IPS-NIHi7 (cell line): ENCODE data around the gene ASB6.
"Not testable (repeated sequence)": the region's sequence is repeated elsewhere in the genome, so short reads cannot be mapped to it uniquely, and the experiment has no call there.

Source experiments
- DNase-seq: peaks from one replicate; pipeline ENCODE4 v3.0.0; 2012; ENCODE audit warnings: mixed read lengths; ENCODE audit errors: extremely low spot score

The ASB6 gene

DNA sequence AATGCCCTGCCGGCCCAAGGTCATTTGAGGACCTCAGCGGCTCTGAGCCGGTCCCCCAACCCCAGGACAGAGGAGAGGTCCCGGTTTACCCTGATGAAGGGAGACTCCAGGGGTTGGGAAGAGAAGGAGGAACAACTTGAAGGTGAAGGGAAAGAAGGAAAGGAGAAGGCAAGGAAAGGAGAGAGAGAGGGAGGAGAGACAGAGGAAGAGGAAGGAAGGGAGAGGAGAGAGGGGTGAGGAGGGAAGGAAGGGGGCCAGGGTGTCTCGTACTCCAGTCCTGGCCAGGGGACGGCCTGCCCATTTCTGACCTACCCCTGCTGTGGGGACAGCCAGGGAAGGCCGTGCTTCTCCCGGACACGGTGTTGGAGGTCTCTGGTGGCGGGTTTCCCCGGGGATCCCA lies 25.4 kb upstream of the ASB6 start:
- no peak for DNase-seq

DNA sequence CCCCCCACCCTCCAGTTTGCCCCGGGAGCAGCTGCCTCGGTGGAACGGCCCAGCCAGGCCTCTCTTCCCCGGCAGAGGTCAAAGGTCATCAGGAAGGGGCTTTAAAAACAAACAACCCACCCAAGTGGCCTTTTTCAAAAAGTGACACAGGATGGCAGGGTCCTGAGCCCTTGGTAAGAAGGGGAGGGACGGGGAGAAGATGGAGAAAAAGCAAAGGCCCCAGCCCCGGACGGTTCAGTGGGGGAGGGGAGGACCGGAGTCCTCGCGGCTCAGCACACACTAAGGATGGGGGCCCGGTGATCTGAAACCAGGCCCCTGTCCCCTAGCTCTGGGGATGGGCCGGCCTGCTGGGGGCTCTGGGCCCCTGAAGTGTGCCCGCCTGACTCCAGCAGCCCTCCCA lies 24.6 kb upstream of the ASB6 start:
- DNase-seq, result no peak

DNA sequence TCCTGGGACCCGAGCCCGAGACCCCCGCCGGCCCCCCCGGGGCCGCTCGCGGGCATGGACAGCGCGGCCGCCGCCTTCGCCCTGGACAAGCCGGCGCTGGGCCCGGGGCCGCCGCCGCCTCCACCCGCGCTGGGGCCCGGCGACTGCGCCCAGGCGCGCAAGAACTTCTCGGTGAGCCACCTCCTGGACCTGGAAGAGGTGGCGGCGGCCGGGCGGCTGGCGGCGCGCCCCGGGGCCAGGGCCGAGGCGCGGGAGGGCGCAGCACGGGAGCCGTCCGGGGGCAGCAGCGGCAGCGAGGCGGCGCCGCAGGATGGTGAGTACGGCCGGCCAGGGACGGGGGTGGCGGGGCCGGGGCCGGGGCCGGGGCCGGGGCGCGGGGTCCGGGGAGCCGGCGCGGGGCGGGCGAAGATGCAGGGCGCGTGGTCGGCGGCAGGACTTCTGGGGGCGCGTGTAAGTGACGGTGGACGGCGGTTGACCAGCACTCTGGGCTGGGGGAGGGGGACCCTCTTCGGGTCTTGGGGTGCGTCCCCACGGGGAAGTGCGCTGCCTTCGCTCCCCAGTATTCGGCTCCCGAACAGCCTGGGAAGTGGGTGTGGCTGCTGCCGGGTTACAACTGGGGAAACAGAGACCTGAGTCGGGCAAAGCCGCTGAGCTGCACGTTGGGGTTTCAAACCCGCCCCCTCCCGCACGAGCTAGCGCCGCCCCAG lies 24.0 kb upstream of the ASB6 start:
- DNase-seq, result no peak

DNA sequence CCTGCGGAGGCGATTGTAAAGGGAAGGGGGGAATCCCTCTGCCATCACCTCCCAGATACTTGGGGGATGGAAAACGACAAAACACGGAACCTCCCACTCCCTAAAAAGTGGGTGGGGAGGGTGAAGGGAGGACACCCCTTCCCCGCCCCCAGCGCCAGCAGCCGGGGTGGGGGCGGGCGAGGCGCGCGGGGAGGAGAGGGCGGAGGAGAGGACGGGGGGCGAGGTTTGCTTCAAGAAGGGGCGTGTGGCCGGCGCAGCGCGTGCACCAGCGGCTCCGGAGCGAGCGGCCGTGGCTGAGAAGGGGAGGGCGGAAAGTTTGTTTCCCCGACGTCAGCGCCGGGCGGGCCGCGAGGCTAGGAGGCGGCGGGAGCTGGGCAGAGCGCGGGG lies 23.4 kb upstream of the ASB6 start, which contains the start of gene PRRX2:
PRRX2 (plus strand) TSS at position 259 of the 387 bp plus-strand sequence. CDS start 221 bp downstream, outside the sequence.
- DNase-seq, result peak; percentile 68

DNA sequence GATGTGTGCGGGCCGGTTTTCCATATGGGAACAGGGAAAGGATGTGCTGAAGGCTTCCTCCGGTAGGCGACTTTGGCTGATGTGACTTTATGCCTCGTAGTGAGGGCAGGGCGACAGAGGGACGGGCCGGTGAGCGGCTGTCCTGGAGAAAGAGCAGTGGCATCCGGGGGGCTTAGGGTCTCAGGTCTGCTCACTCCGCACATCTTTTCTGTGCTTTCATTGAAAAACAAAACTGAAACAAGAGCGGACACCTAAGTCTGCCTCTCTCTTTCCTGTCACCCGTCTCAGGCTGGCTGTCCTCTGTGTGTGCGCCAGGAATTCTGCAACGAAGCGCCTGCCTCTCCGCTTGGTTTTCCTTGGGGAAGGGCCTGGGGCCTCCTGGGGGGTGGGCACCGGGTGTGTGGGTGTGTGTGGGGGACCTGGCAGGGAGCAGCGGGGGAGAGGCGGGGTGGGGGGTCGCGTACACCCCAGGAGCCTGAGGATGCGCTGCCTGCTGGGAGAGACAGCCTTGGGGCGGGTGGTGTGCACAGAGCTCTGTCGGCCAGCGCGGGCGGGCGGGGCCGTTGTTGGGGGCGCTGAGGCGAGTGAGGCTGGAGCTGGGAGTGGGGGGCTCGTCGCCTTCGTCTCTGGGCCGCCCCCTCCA lies 22.9 kb upstream of the ASB6 start:
- DNase-seq, result no peak

DNA sequence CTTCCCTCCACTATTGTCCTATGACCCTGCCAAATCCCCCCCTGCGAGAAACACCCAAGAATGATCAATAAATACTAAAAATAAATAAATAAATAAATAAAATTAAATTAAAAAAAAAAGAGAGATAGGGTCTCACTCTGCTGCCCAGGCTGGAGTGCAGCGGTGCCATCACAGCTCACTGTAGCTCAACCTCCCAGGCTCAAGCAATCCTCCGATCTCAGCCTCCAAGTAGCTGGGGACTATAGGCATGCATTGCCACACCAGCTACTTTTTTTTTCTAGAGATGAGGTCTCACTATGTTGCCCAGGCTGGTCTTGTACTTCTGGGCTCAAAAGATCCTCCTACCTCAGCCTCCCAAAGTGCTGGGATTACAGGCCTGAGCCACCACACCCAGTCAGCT lies 20.3 kb upstream of the ASB6 start:
- not testable (repeated sequence) for DNase-seq

DNA sequence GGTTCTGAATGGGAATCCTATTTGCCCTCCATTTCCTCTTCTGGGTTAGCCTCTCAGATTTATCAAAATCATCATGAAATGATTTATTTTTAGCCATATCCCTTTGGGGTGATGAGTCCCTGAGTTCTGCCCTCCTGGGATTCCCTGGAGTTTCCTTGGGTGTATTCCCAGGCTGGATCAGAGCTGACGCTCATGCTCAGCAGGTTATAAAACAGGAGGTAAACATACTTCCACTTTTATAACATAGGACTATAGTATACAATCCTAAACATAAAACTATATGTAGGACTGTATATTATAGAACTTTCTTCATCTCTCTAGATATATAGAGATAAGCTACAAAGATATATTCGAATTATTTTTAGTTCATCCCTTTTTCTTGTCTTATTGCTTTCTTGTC lies 19.1 kb upstream of the ASB6 start:
- DNase-seq, result no peak

DNA sequence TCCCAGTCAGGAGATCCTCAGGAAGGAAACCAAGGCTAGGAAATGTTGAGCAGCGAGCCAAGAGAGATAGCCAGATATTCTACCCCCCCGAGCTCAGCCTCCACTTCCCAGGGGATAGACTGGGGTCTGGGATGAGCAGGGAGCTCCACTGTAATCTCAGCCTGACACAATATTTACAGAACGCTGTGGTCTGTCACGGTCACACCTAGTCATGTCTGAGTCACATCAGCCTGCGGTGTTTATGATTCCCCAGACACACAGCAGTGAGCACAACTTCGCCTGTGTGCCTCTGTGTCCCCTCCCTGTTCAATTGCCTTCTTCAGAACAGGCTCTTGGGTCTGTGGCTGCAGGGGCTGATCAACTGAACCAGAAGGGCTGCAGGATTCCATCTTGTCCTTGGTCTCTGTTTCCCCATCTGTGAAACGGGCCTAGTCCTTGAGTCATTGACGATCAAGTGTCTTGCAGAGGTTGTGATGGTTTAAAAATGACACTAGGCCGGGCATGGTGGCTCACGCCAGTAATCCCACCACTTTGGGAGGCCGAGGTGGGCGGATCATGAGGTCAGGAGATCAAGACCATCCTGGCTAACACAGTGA lies 14.9 kb upstream of the ASB6 start:
- DNase-seq, result no peak

DNA sequence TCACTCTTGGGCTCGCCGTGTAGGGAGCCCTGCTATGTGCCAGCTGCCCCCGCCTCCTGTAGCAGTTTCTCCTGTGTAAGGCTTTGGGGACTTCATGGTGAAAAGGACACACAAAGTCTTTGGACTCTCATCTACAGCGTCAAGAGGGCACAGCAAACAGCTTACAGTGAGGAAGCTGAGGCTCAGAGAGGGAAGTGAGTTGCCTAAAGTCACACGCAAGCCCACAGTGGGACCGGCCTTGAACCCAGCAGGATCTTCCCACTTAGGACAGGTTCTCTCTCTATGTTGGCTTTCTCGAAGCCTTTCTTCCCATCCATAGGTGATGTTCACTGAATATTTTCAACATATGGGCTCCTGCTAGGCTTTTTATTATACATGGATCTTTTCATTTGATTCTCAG lies 13.7 kb upstream of the ASB6 start:
- DNase-seq, result no peak

DNA sequence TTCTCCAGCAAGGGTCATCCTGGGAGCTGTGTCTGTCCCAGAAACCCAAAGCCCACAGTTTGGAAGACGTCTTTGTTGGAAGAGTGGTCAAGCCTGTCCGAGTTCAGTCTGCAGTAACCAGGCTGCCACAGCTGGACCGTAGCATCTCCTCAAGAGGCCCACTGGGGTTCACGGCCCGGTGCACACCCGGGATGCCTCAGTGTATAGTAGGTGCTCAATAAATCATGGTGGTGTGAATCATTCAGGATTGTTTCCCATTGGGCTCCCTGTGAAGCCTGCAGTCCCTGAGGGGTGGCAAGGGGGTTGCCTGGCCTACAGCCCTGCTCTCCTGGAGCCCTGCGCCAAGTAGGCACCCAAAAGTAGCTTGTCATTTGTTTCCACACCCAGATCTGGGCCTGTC lies 13.2 kb upstream of the ASB6 start:
- DNase-seq, result no peak

DNA sequence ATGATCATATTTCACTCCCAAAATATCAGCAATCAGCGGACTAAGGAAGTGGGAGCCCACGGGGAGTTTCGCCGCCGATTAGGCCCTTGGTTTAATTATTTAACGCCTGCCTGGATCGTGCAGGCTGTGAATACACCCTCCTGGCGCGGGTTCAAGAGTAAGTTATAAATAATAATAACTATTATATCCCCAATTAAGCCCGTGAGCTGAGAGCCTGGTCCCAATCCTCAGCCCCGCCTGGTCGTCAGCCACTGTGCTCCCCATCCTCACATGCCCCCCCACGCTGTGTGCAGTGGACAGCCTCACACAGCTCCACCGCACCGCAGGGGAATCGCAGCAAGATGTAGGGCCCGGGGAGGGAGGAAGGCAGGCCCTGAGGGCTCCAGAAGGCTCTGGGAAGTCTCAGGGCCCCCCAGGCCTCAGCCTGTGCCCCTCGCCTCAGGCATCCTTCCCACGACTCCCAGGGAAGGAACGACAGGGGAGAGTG lies 12.6 kb upstream of the ASB6 start:
- DNase-seq, result no peak

DNA sequence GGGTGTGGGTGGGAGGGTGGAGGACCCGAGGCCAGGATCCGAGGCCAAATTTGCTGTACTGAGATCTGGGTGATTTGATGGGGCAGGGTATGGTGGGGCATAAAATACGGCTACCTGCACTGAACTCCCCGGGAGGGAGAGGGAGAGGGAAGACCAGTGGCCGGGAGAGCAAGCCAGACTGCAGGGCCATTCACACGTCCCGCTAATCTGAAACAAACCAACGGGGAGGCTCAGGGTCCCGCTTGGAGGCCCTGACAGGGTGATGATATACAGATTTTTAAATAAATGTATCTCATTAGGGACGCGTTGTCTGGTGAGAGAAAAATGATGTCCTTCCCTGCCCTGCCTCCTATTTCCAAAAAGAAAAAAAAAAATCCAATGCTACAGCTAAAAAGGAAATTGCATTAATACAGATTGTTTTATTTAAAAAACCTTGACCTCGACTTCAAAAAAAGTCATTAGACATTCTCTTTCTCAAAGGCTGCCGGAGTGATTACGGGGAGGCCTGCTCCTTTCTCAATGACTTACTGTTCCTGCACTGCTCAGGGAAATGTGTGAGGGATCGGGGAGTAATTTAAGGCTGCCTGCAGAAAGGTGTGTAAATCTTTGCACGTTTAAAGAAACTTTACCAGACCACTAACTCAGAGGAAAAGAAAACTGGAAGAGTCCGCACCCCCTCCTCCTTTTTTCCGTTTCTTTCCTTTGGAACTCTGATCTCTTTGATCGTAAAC lies 12.0 kb upstream of the ASB6 start:
- no peak for DNase-seq

DNA sequence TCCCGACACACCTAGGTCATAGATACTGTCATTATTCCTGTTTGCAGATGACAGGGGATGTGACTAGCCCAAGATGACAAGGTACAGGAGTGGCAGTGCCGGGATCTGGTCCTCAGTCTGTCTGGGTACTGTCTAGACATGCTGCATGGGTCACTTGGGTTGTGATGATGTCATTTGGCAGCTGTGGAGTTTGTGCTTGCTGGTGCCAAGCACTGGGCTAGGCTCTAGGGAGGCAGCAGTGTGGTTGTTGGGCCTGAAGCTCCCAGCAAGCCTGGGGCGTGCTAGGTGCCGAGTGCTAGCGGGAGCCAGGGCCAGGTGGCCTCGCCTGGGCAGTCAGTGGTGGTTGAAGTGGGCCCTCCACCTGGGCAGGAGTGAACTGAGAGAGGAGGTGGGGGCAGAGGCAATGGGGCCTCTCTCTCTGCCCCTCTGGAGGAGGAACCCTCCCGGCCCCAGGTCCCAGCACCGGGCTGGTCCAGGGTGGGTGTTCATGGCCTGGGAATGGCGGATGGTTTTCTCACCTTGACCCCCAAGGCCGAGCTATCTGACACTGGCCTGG lies 8.8 kb upstream of the ASB6 start:
- no peak for DNase-seq

DNA sequence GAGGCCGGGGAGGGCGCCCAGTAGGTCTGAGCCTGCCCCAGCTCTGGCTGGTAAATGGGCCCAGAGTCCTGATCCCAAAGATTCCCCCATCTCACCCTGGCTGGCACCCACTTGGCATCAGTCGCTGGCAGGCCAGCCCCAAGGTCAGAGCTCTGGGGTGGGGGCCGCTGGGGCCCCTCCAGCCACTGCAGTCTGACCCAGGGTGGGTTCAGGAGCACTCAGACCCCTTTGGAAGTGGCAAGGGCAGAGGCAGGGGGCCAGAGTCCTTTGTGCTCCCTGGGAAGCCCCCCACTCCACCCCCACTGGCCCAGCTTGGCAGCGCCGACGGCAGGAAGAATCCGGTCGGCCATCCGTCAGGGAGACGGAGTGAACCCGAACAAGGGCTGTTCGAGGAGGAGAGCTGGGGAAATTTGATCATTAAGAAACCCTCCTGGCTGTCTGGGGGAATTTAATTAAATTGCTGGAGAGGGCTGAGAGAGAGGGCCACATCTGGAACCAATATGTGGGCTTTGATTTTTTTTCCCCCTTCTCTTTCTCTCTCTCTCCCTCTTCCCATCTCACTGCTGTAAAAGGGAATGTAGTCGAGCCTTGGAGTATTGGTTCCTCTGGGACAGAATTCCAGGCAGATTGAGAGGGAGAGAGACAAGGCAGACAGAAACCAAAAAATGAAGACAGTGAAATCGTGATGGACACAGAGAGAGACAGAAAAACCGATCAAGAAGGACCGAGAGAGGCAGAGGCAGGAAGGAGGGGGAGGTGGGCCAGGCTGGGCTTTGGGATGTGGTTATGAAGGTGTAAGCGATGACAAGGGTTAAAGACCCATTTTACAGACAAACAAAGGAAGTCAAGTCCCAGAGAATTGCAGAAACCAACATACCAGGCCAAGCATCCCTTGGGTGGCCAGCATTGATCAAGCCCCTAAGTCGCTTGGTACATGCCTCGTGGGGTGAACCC lies 8.1 kb upstream of the ASB6 start:
- DNase-seq, result no peak

DNA sequence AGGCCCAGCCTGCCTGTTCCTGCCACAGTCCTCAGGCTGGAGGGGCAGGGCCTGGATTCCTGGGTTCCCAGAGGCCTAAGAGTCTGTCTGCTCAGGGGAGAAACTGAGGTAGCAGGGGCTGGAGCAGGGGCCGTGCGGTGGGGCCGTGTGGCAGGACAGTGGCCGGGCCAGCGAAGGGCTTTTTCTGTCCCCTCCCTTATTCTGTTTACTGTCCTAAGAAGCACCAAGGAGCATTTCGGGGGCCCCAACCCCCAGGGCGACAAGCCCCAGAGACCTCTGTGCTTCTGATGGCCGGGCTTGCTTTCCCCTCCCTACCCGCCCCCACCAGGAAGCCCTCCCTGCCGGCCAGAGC lies 6.8 kb upstream of the ASB6 start:
- no peak for DNase-seq

DNA sequence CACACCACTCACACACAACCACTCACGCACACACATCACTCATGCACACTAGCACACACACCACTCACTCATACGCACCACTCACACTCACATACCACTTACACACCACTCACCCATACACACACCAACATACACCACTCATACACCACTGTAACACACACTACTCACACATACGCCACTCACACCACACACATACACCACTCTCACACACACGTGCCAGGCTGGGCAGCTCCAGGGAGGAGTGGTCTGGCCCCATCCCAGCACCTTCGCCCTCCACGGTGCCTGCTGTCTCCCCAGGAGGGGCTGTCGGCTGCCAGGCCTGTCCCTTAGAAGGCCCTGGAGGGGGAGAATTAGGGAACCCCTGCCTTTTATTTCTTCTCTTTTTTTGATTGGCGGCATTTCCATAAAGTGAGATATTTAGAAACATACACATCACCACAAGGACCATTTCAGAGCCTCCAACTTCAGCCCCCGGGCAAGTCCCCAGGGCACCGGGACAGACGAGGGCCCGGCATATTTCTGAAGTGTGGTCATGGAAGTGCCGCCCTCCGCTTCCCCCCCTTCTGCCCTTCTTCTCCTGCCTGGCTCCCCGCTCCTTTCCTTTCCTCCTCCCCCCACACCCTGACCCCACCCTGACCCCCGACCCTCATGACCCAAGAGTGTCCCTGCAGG lies 6.3 kb upstream of the ASB6 start:
- no peak for DNase-seq

DNA sequence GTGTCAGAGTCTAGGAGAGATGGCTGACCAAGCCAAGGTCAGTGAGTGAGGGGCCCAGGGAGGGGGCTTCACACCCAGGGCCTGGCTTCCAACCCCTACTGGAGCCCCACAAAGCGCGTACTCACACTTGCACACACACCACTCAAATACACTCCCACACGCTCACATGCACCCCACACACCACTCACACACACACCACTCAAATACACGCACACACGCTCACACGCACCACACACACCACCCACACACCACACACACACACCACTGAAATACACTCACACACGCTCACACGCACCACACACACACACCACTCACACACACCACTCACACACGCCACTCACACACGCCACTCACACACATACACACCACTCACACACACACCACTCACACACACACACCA lies 5.7 kb upstream of the ASB6 start:
- DNase-seq, result no peak

DNA sequence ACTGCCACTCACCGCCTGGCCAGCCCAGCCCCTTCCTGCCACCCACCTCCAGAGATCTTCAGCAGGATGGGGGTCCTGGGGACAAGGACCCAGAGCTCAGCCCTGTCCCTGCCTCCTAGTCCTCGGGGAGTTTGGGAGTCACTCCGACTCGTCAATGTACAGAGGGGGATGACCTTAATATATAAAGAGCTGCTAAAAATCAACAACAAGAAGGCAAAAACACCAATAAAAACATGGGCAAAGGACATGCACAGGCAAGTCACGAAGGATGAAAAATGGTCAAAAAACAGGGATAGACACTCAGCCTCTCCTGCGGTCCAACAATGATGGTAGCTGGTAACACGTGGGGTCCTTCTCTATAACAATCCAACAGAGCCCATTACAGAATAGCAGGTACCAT lies 4.7 kb upstream of the ASB6 start:
- no peak for DNase-seq

DNA sequence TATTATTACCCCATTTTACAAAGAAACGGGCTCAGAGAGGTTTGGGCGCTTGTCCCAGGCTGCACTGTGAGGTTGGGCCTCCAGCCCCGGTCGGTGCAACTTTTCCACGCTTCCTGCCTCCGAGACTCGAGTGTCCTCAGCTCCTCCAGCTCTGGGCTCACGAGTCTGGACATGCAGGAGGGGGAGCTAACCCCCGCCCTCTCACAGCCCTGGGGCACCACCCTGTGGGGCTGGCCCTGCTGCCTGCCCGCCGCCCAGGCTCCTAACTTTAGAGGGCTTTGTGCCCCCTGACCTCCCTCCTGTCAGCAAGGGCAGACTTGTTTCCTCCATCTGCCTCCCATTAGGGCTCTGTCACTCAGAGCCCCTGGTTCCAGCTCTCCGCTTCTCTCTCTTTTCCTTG lies 4.3 kb upstream of the ASB6 start:
- DNase-seq, result no peak

DNA sequence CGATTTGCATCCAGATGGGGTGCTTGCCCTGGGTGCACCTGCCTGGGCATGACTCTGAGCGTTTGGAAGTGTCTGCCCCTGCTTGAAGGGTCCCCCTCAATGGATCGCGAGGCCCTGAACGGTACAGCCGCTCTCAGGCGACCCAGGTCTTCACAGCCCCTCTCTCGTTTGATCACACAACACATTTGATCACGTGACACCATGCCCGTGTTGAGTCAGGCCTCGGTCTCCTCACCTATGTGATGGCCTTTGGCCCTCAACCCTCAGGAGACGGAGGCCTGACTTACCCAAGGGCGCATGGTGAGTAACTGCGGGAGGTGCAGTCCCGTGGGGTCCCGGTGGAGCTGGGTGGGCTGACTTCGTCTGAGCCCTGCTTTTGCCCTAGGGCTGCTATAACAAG lies 3.0 kb upstream of the ASB6 start:
- no peak for DNase-seq

DNA sequence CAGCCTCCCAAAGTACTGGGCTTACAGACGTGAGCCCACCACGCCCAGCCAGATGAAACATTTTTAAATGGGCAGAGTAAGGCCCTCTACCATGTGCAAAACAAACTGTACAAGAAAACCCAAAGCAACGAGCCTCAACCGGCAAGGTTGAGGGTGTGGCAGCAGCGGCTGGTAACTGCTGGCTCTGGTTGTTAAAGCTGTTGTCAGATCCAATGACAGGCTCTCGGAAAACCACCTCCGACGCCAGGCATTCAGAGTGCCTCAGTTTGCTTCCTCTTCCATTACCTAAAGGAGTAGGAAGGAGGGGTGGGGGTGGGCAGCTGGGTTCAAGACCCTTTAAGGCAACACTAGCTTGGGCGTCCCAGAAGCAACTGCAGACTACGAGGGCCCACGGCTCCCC lies 2.4 kb upstream of the ASB6 start:
- DNase-seq, result no peak
